ENCODE data around the gene GNE. TPM values are rescaled to one million over a fixed set of nuclear protein-coding genes. Genes with fewer than 3 reads are reported as not detected.

The GNE gene
- total RNA-seq, 1 experiment from 2014 or later: 23.9 TPM

DNA sequence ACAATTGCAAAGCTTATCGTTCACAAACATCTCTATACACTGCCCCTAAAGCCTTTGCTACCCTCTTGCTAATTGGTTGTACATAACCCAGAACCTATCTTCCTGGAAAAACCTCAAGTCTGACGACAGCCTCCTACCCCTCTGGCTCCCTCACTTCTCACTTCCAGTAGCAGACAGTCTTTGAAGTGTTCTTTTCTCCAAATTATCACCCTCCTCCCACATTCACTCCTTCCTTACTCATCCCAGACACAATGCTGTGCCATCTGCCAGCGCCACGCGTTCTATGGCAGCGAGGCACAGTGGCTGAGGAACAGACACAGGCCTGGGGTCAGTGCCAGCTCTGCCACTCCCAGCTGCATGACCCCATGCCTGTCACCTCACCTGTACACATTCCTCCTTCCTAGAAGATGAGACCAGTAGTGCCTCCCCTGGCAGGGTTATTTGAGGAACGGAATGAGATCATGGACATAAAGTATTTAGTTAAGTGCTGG, 39.8 kb downstream of the GNE start:
- in situ Hi-C loops (cut with HindIII; ENCODE audit: low pct_unique_long_range_greater_than_20kb, low sequenced_read_pairs): no loop called here
- no peak for DNase-seq (ENCODE audit: low read depth, low spot score)

GRCh38 chr9:36218011-36218410, 40.2 kb downstream of the GNE start:
- in situ Hi-C loops (cut with HindIII; ENCODE audit: low pct_unique_long_range_greater_than_20kb, low sequenced_read_pairs): no loop called here
- DNase-seq (ENCODE audit: low read depth, low spot score): no peak

DNA sequence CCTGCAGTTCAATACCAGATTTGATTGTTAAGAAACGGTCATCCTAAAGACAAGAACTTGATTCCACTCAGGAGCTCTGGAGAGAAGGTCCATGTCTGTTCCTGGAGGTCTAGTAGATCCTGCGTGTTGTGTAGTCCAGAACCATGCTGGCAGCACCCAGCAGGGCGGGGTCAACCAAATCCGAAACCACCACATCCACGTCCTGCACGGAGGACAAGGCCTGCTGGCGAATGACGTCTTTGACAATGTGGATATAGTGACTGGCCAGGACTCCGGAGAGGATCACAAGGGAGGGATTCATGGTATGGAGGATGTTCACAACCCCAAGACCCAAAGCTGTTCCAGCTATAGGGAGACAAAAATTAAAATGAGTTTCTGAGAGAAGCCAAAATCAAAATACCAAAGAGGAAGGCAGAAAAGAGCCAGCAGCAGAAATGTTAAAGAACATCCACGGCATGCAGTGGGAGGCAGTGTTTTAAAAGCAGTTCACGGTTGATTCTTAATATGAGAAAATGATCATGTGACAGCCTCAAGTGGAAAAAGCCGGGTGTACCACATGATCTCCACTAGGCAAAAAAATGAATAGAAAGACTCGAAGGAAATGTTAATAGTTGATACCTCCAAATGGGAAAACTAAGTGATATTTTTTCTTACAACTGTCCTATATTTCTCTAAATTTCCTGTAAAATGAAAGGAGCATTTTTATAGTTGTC, 40.8 kb downstream of the GNE start:
- DNase-seq (ENCODE audit: low read depth, low spot score): peak; percentile 83
- in situ Hi-C loops (cut with HindIII; ENCODE audit: low pct_unique_long_range_greater_than_20kb, low sequenced_read_pairs): no loop called here

DNA sequence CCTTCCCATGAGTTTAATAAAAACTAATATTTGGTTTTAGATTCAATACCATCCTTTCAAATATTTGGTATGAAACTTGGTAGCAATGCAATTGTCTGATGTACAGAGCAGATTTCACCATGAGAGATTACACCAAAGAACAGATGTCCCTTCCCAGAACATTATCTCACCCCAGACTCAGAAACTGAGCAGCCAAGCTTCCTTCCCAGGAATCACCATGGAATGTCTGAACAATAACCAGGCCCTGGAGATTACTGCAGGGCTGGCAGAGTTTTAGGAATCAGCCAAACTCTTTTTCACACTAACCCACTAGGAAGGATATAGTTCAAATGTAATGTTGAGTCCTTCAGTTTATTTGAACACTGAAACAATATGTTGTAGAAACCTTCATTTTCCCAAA, 43.7 kb downstream of the GNE start:
- in situ Hi-C loops (cut with HindIII; ENCODE audit: low pct_unique_long_range_greater_than_20kb, low sequenced_read_pairs): no loop called here
- no peak for DNase-seq (ENCODE audit: low read depth, low spot score)

- in situ Hi-C loops (cut with HindIII; ENCODE audit: low pct_unique_long_range_greater_than_20kb, low sequenced_read_pairs): no loop called here
- no peak for DNase-seq (ENCODE audit: low read depth, low spot score)
Measured at GRCh38 chr9:36213989-36214388, 44.3 kb downstream of the GNE start.

DNA sequence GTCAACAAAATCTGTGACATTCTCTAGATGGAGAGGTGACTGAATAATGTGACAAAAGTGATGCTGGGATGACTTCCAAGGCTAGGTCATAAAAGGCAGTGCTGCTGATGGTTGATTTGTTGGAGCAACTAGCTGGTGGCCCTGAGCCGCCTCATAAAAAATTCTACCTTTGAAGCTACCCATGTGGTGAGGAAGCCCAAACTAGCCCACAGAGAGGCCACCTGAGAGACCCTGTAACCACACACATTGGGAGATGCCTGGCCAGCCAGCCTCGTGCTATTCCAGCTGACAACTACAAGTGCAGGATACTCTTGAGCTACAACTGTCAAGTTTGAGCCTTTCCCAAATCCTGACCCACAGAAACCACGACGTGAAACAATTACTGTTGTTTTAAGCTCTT, 44.9 kb downstream of the GNE start:
- no peak for DNase-seq (ENCODE audit: low read depth, low spot score)
- in situ Hi-C loops (cut with HindIII; ENCODE audit: low pct_unique_long_range_greater_than_20kb, low sequenced_read_pairs): no loop called here

DNA sequence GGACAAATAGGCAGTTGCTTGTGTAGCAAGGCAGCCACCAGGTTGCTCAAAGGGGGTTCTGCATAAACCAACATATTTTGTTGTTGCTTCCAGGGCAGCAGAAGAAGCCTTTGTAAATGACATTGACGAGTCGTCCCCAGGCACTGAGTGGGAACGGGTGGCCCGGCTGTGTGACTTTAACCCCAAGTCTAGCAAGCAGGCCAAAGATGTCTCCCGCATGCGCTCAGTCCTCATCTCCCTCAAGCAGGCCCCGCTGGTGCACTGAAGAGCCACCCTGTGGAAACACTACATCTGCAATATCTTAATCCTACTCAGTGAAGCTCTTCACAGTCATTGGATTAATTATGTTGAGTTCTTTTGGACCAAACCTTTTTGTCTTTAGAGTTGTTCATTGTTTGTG, 46.7 kb downstream of the GNE start:
- DNase-seq (ENCODE audit: low read depth, low spot score): no peak
- in situ Hi-C loops (cut with HindIII; ENCODE audit: low pct_unique_long_range_greater_than_20kb, low sequenced_read_pairs): no loop called here

DNA sequence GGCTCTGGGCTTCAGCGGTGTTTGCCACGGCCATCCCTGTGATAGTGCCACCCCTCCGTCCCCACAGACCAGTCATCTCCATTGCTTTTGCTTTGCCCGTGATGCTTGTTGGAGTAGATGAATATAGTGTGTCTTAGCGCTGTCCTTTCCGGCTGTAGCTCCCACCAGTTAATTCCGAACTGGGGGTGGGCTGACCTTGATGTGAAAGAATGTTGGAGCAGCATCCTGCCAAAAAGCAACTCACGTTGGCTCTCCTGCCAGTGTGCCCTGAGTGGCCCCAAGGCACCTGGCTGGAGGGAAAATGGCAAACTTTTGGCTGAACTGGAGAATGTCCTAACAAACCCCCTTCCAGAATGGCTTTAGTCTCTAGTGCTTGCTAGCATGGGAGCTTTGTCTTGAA, 47.5 kb downstream of the GNE start:
- in situ Hi-C loops (cut with HindIII; ENCODE audit: low pct_unique_long_range_greater_than_20kb, low sequenced_read_pairs): no loop called here

GRCh38 chr9:36208521-36209253, 49.6 kb downstream of the GNE start:
- in situ Hi-C loops (cut with HindIII; ENCODE audit: low pct_unique_long_range_greater_than_20kb, low sequenced_read_pairs): no loop called here
- no peak for DNase-seq (ENCODE audit: low read depth, low spot score)

More for the DNA sequence above, 47.5 kb downstream of the GNE start:
- DNase-seq (ENCODE audit: low read depth, low spot score): no peak

DNA sequence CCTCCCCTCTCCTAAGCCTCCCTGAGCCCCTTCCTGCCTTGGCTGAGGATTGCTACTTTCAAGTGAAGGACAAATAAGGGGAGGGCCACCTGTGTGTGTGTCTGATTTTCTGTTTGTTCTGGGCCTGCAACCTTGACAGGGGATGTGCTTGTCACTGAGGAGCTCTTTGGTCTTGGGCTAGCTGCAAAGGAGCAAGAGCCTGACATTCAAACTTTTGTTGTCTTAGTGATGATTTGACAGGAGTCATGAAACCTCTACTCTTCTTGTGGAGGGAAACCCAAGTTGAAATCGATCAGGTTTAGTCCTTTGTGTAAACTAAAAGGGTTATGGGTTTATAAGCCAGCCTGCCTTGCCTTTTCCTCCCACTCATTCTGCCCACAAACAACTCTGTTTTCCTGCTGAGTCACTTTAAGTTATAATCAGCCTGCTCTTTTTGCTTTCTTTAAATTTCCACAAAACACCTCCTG, 50.7 kb downstream of the GNE start:
- in situ Hi-C loops (cut with HindIII; ENCODE audit: low pct_unique_long_range_greater_than_20kb, low sequenced_read_pairs): no loop called here
- no peak for DNase-seq (ENCODE audit: low read depth, low spot score)

DNA sequence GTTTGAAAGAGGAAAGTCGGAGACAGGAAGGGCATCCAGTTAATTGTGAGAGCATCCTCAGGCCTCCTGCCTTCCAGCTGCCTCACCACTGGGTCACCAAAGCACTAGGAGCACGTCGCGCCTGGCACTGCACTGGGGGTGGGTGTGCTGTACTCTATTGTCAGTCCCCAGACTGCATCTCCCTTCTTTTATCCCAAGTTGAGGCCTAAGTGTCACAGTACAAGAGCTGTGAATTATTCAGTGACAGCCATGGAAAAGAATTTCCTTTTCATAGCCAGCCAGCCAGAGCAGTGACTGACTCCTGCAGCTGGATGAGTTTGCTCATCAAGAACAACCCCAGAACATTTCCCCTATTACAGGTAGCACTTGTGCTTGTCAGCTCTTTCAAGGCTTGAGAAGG, 51.2 kb downstream of the GNE start:
- DNase-seq (ENCODE audit: low read depth, low spot score): no peak
- in situ Hi-C loops (cut with HindIII; ENCODE audit: low pct_unique_long_range_greater_than_20kb, low sequenced_read_pairs): no loop called here

- DNase-seq (ENCODE audit: low read depth, low spot score): peak; percentile 27
- in situ Hi-C loops (cut with HindIII; ENCODE audit: low pct_unique_long_range_greater_than_20kb, low sequenced_read_pairs): no loop called here
Measured at GRCh38 chr9:36204906-36205547, 53.2 kb downstream of the GNE start.

DNA sequence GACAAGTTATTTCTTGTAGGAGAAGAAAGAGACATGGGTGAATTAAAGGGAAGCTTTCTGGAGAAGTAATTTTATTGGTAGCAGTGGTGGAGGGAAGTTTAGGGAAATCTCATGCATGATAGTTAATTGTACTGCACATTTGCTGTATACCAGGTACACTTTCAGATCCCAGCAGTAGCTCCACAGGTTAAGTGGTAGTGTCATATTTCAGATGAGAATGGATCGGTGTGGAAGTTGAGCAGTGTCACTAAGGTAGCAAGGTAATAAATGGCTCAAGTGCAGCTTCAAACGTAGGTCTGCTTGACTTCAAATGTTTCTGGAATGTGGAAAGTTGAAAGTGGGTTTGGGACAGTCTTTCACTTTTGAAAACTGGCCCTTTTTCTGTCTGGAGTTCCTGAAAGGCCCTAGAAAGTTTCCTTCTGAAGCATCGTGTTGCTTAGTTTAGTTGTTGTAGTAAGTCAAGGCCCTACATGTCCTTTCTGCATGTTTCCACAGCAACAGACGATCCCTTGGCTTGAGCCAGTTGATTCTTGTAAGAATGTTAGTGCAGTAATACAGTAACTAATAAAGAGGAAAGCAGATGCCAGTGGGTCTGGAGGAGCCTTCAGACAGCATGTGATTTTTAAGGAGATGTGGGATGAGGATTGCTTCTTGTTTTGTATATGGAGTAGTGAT, 63.8 kb downstream of the GNE start:
- DNase-seq (ENCODE audit: low read depth, low spot score): no peak

GRCh38 chr9:36193023-36193422, 65.2 kb downstream of the GNE start:
- DNase-seq (ENCODE audit: low read depth, low spot score): no peak
- in situ Hi-C loops (cut with HindIII; ENCODE audit: low pct_unique_long_range_greater_than_20kb, low sequenced_read_pairs): no loop called here

More for the DNA sequence above, 63.8 kb downstream of the GNE start:
- in situ Hi-C loops (cut with HindIII; ENCODE audit: low pct_unique_long_range_greater_than_20kb, low sequenced_read_pairs): no loop called here

GRCh38 chr9:36192196-36192595, 66.1 kb downstream of the GNE start:
- in situ Hi-C loops (cut with HindIII; ENCODE audit: low pct_unique_long_range_greater_than_20kb, low sequenced_read_pairs): no loop called here
- no peak for DNase-seq (ENCODE audit: low read depth, low spot score)

DNA sequence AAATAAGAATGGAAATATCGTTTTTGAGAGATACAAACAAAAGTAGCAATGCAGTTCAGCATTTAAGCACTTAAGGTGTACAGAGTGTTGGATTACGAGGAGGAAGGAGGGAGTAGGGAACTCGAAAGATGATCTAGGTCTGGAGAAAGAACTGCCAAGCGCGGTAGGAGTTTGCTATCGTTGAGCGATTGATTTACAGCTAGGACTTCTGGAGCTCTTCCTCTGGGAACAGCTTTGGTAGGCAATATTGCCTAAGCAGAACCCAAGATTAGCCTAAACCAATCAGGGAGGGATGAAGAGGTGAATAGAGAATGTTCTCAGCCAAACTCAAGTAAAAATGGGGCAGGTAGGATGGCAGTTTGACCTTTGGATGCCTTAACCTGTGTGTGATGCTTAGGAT, 66.6 kb downstream of the GNE start:
- in situ Hi-C loops (cut with HindIII; ENCODE audit: low pct_unique_long_range_greater_than_20kb, low sequenced_read_pairs): no loop called here
- no peak for DNase-seq (ENCODE audit: low read depth, low spot score)

- in situ Hi-C loops (cut with HindIII; ENCODE audit: low pct_unique_long_range_greater_than_20kb, low sequenced_read_pairs): no loop called here
- no peak for DNase-seq (ENCODE audit: low read depth, low spot score)
Measured at GRCh38 chr9:36191290-36191645, 67.0 kb downstream of the GNE start.
